ENCODE results near the gene KCNA5.

KCNA5 gene

GRCh38 chr12:5038781-5039311, 4.8 kb upstream of the KCNA5 start:
- no CpG with 5 or more reads among the region's 4 CpGs for WGBS (ENCODE audit: insufficient coverage, insufficient read length)
- H3K36me3 ChIP-seq (ENCODE audit: control insufficient read depth, insufficient read depth, low read length): no peaks in the 10 kb centered on the region
- 0 out of 2 replicates have a peak, but pooled peaks cover 3% of the 10 kb centered on the region for H3K4me1 ChIP-seq (ENCODE audit: control insufficient read depth, insufficient read depth, low read length)
- H3K27me3 ChIP-seq (ENCODE audit: control insufficient read depth, insufficient read depth, low read length): peaks cover 18% of the 10 kb centered on the region
- no peaks in the 10 kb centered on the region for H3K9me3 ChIP-seq (ENCODE audit: control insufficient read depth, insufficient read depth, low read length)
- H3K4me3 ChIP-seq (ENCODE audit: low read length): no peak overlapping the region
- H3K27ac ChIP-seq (ENCODE audit: low read length): no peak overlapping the region
- DNase-seq (ENCODE audit: low read depth, low spot score): no peak

GRCh38 chr12:5039815-5040214, 3.9 kb upstream of the KCNA5 start:
- Histone ChIP-seq H3K27me3 (ENCODE audit: control insufficient read depth, insufficient read depth, low read length) (peaks cover 24% of the 10 kb centered on the region), H3K4me1 (ENCODE audit: control insufficient read depth, insufficient read depth, low read length) (0 out of 2 replicates have a peak, but pooled peaks cover 3% of the 10 kb centered on the region), H3K36me3 (ENCODE audit: control insufficient read depth, insufficient read depth, low read length) (no peaks in the 10 kb centered on the region), H3K27ac (ENCODE audit: low read length) (no peak overlapping the region), H3K4me3 (ENCODE audit: low read length) (no peak overlapping the region), H3K9me3 (ENCODE audit: control insufficient read depth, insufficient read depth, low read length) (no peaks in the 10 kb centered on the region)
- DNase-seq (ENCODE audit: low read depth, low spot score): no peak
- WGBS (ENCODE audit: insufficient coverage, insufficient read length): no CpG with 5 or more reads among the region's 3 CpGs

GRCh38 chr12:5040368-5040767, 3.3 kb upstream of the KCNA5 start:
- H3K4me1 ChIP-seq (ENCODE audit: control insufficient read depth, insufficient read depth, low read length): 0 out of 2 replicates have a peak, but pooled peaks cover 3% of the 10 kb centered on the region
- peaks cover 27% of the 10 kb centered on the region for H3K27me3 ChIP-seq (ENCODE audit: control insufficient read depth, insufficient read depth, low read length)
- no peak overlapping the region for H3K27ac ChIP-seq (ENCODE audit: low read length)
- H3K36me3 ChIP-seq (ENCODE audit: control insufficient read depth, insufficient read depth, low read length): no peaks in the 10 kb centered on the region
- no peaks in the 10 kb centered on the region for H3K9me3 ChIP-seq (ENCODE audit: control insufficient read depth, insufficient read depth, low read length)
- no peak for DNase-seq (ENCODE audit: low read depth, low spot score)
- no peak overlapping the region for H3K4me3 ChIP-seq (ENCODE audit: low read length)
- no CpG with 5 or more reads among the region's 5 CpGs for WGBS (ENCODE audit: insufficient coverage, insufficient read length)

GRCh38 chr12:5044420-5045295, 979 bp downstream of the KCNA5 start:
- Histone ChIP-seq H3K27me3 (ENCODE audit: control insufficient read depth, insufficient read depth, low read length) (peaks cover 29% of the 10 kb centered on the region), H3K27ac (ENCODE audit: low read length) (no peak overlapping the region), H3K4me1 (ENCODE audit: control insufficient read depth, insufficient read depth, low read length) (0 out of 2 replicates have a peak, but pooled peaks cover 1% of the 10 kb centered on the region), H3K9me3 (ENCODE audit: control insufficient read depth, insufficient read depth, low read length) (no peaks in the 10 kb centered on the region), H3K36me3 (ENCODE audit: control insufficient read depth, insufficient read depth, low read length) (no peaks in the 10 kb centered on the region), H3K4me3 (ENCODE audit: low read length) (peak overlapping the region; percentile 36; the same call in 1 of the 2 replicates)
- no peak for DNase-seq (ENCODE audit: low read depth, low spot score)
- no CpG with 5 or more reads among the region's 71 CpGs for WGBS (ENCODE audit: insufficient coverage, insufficient read length)

- WGBS (ENCODE audit: insufficient coverage, insufficient read length): no CpG with 5 or more reads among the region's 5 CpGs
- Histone ChIP-seq H3K36me3 (ENCODE audit: control insufficient read depth, insufficient read depth, low read length) (no peaks in the 10 kb centered on the region), H3K9me3 (ENCODE audit: control insufficient read depth, insufficient read depth, low read length) (no peaks in the 10 kb centered on the region), H3K4me1 (ENCODE audit: control insufficient read depth, insufficient read depth, low read length) (0 out of 2 replicates have a peak, but pooled peaks cover 1% of the 10 kb centered on the region), H3K27ac (ENCODE audit: low read length) (no peak overlapping the region), H3K27me3 (ENCODE audit: control insufficient read depth, insufficient read depth, low read length) (peaks cover 25% of the 10 kb centered on the region), H3K4me3 (ENCODE audit: low read length) (no peak overlapping the region)
- no peak for DNase-seq (ENCODE audit: low read depth, low spot score)
Measured at GRCh38 chr12:5047094-5047493, 3.4 kb downstream of the KCNA5 start.

GRCh38 chr12:5047729-5048128, 4.0 kb downstream of the KCNA5 start:
- DNase-seq (ENCODE audit: low read depth, low spot score): no peak
- Histone ChIP-seq H3K4me1 (ENCODE audit: control insufficient read depth, insufficient read depth, low read length) (0 out of 2 replicates have a peak, but pooled peaks cover 1% of the 10 kb centered on the region), H3K27ac (ENCODE audit: low read length) (no peak overlapping the region), H3K27me3 (ENCODE audit: control insufficient read depth, insufficient read depth, low read length) (peaks cover 19% of the 10 kb centered on the region), H3K36me3 (ENCODE audit: control insufficient read depth, insufficient read depth, low read length) (no peaks in the 10 kb centered on the region), H3K9me3 (ENCODE audit: control insufficient read depth, insufficient read depth, low read length) (no peaks in the 10 kb centered on the region), H3K4me3 (ENCODE audit: low read length) (no peak overlapping the region)
- no CpG with 5 or more reads among the region's 6 CpGs for WGBS (ENCODE audit: insufficient coverage, insufficient read length)

- no peak for DNase-seq (ENCODE audit: low read depth, low spot score)
- H3K36me3 ChIP-seq (ENCODE audit: control insufficient read depth, insufficient read depth, low read length): no peaks in the 10 kb centered on the region
- H3K27ac ChIP-seq (ENCODE audit: low read length): no peak overlapping the region
- no peak overlapping the region for H3K4me3 ChIP-seq (ENCODE audit: low read length)
- H3K4me1 ChIP-seq (ENCODE audit: control insufficient read depth, insufficient read depth, low read length): no peaks in the 10 kb centered on the region
- H3K9me3 ChIP-seq (ENCODE audit: control insufficient read depth, insufficient read depth, low read length): no peaks in the 10 kb centered on the region
- no CpG with 5 or more reads among the region's 3 CpGs for WGBS (ENCODE audit: insufficient coverage, insufficient read length)
- no peaks in the 10 kb centered on the region for H3K27me3 ChIP-seq (ENCODE audit: control insufficient read depth, insufficient read depth, low read length)
Measured at GRCh38 chr12:5050542-5050941, 6.9 kb downstream of the KCNA5 start.

GRCh38 chr12:5051334-5051733, 7.7 kb downstream of the KCNA5 start:
- H3K4me1 ChIP-seq (ENCODE audit: control insufficient read depth, insufficient read depth, low read length): no peaks in the 10 kb centered on the region
- no peak for DNase-seq (ENCODE audit: low read depth, low spot score)
- no peak overlapping the region for H3K27ac ChIP-seq (ENCODE audit: low read length)
- WGBS (ENCODE audit: insufficient coverage, insufficient read length): no CpG with 5 or more reads among the region's 2 CpGs
- H3K9me3 ChIP-seq (ENCODE audit: control insufficient read depth, insufficient read depth, low read length): no peaks in the 10 kb centered on the region
- H3K4me3 ChIP-seq (ENCODE audit: low read length): no peak overlapping the region
- no peaks in the 10 kb centered on the region for H3K27me3 ChIP-seq (ENCODE audit: control insufficient read depth, insufficient read depth, low read length)
- H3K36me3 ChIP-seq (ENCODE audit: control insufficient read depth, insufficient read depth, low read length): no peaks in the 10 kb centered on the region

GRCh38 chr12:5051913-5052312, 8.2 kb downstream of the KCNA5 start:
- no CpG with 5 or more reads among the region's 1 CpG for WGBS (ENCODE audit: insufficient coverage, insufficient read length)

GRCh38 chr12:5052348-5052747, 8.7 kb downstream of the KCNA5 start:
- Histone ChIP-seq H3K27me3 (ENCODE audit: control insufficient read depth, insufficient read depth, low read length) (no peaks in the 10 kb centered on the region), H3K4me1 (ENCODE audit: control insufficient read depth, insufficient read depth, low read length) (no peaks in the 10 kb centered on the region), H3K9me3 (ENCODE audit: control insufficient read depth, insufficient read depth, low read length) (no peaks in the 10 kb centered on the region), H3K4me3 (ENCODE audit: low read length) (no peak overlapping the region), H3K36me3 (ENCODE audit: control insufficient read depth, insufficient read depth, low read length) (no peaks in the 10 kb centered on the region), H3K27ac (ENCODE audit: low read length) (no peak overlapping the region)
- DNase-seq (ENCODE audit: low read depth, low spot score): no peak
- no CpG with 5 or more reads among the region's 4 CpGs for WGBS (ENCODE audit: insufficient coverage, insufficient read length)

More at GRCh38 chr12:5051913-5052312, 8.2 kb downstream of the KCNA5 start:
- Histone ChIP-seq H3K36me3 (ENCODE audit: control insufficient read depth, insufficient read depth, low read length) (no peaks in the 10 kb centered on the region), H3K4me3 (ENCODE audit: low read length) (no peak overlapping the region), H3K27me3 (ENCODE audit: control insufficient read depth, insufficient read depth, low read length) (no peaks in the 10 kb centered on the region), H3K9me3 (ENCODE audit: control insufficient read depth, insufficient read depth, low read length) (no peaks in the 10 kb centered on the region), H3K27ac (ENCODE audit: low read length) (no peak overlapping the region), H3K4me1 (ENCODE audit: control insufficient read depth, insufficient read depth, low read length) (no peaks in the 10 kb centered on the region)
- DNase-seq (ENCODE audit: low read depth, low spot score): no peak

All from iPS DF 6.9 (cell line).